ENCODE results near the gene CALU.

- no peak for TF ChIP-seq CTCF (IDR thresholded peaks at IDR 0.05 in 8 of 11, conservative IDR thresholded peaks at IDR 0.05 in 3 of 11)
- no peak for TF ChIP-seq POLR2AphosphoS5 (IDR thresholded peaks at IDR 0.05)
Observed at GRCh38 chr7:128713794-128714193, 25.4 kb upstream of the CALU start.

All from spleen (tissue), 7 donors.